H9 (cell line): Measurements from ENCODE around the gene LRP1-AS. TPM values are rescaled to one million over a fixed set of nuclear protein-coding genes. Genes with fewer than 3 reads are reported as not detected.
A peak's percentile ranks its signal among the peaks of the same experiment; 100 is the strongest.

Source experiments
- DNase-seq: peaks from one replicate; pipeline ENCODE4 v3.0.0-alpha.2; 2017
- H2AFZ ChIP-seq: one replicate; pipeline ENCODE4 v1.6.1; 2013; ENCODE audit warnings: mild to moderate bottlenecking, low read length, control low read depth, moderate library complexity
- H2AK5ac ChIP-seq: 2 replicates; pipeline ENCODE4 v1.6.1; 2013; ENCODE audit warnings: low read length, control low read depth, mixed read lengths; ENCODE audit not compliant: insufficient read length
- H2BK120ac ChIP-seq: one replicate; pipeline ENCODE4 v1.6.1; 2013; ENCODE audit warnings: low read depth, mild to moderate bottlenecking, low read length, control low read depth, inconsistent platforms; ENCODE audit not compliant: poor library complexity, severe bottlenecking
- H2BK12ac ChIP-seq: 2 replicates; pipeline ENCODE4 v1.6.1; 2013; ENCODE audit warnings: low read length, control low read depth, mixed read lengths, low read depth; ENCODE audit not compliant: insufficient read length
- H2BK15ac ChIP-seq: 2 replicates; pipeline ENCODE4 v1.6.1; 2013; ENCODE audit warnings: low read depth, low read length, control low read depth
- H2BK20ac ChIP-seq: one replicate; pipeline ENCODE4 v1.6.1; 2013; ENCODE audit warnings: low read depth, mild to moderate bottlenecking, low read length, control low read depth, inconsistent platforms; ENCODE audit not compliant: poor library complexity, severe bottlenecking
- H2BK5ac ChIP-seq: 2 replicates; pipeline ENCODE4 v1.6.1; 2013; ENCODE audit warnings: low read length, control low read depth, mixed read lengths; ENCODE audit not compliant: insufficient read length
- H3K14ac ChIP-seq: 2 replicates; pipeline ENCODE4 v1.6.1; 2013; ENCODE audit warnings: low read length, control low read depth; ENCODE audit not compliant: insufficient read depth
- H3K18ac ChIP-seq: 2 replicates; pipeline ENCODE4 v1.6.1; 2013; ENCODE audit warnings: low read depth, mild to moderate bottlenecking, mixed read lengths, low read length, control low read depth; ENCODE audit not compliant: insufficient read length
- H3K23ac ChIP-seq: 2 replicates; pipeline ENCODE4 v1.6.1; 2013; ENCODE audit warnings: low read length, control low read depth, mixed read lengths, low read depth; ENCODE audit not compliant: insufficient read length
- H3K23me2 ChIP-seq: 2 replicates; pipeline ENCODE4 v1.6.1; 2013; ENCODE audit warnings: low read depth, mild to moderate bottlenecking, mixed read lengths, low read length, control low read depth; ENCODE audit not compliant: insufficient read length, poor library complexity, severe bottlenecking
- H3K27ac ChIP-seq: 2 replicates; pipeline ENCODE4 v1.5.1; 2013; ENCODE audit warnings: low read length, control low read depth, mixed read lengths, low read depth; ENCODE audit not compliant: insufficient read length
- H3K27me3 ChIP-seq: 2 replicates; pipeline ENCODE4 v1.6.1; 2013; ENCODE audit warnings: low read length, control low read depth, inconsistent platforms; ENCODE audit not compliant: insufficient read depth
- H3K4ac ChIP-seq: 2 replicates; pipeline ENCODE4 v1.6.1; 2013; ENCODE audit warnings: low read depth, mild to moderate bottlenecking, control low read depth, inconsistent platforms, low read length, moderate library complexity
- H3K4me1 ChIP-seq: 2 replicates; pipeline ENCODE4 v1.6.1; 2013; ENCODE audit warnings: low read length, control low read depth, inconsistent platforms; ENCODE audit not compliant: insufficient read depth
- H3K4me2 ChIP-seq: 2 replicates; pipeline ENCODE4 v1.6.1; 2013; ENCODE audit warnings: low read length, control low read depth, mixed read lengths; ENCODE audit not compliant: insufficient read length, insufficient read depth
- H3K56ac ChIP-seq: 2 replicates; pipeline ENCODE4 v1.6.1; 2013; ENCODE audit warnings: low read depth, mild to moderate bottlenecking, mixed read lengths, low read length, control low read depth; ENCODE audit not compliant: insufficient read length
- H3K79me1 ChIP-seq: 2 replicates; pipeline ENCODE4 v1.6.1; 2013; ENCODE audit warnings: low read depth, mild to moderate bottlenecking, moderate library complexity, low read length, control low read depth, inconsistent platforms; ENCODE audit not compliant: insufficient read depth, poor library complexity, severe bottlenecking
- H3K79me2 ChIP-seq: 2 replicates; pipeline ENCODE4 v1.6.1; 2013; ENCODE audit warnings: low read length, control low read depth, inconsistent platforms; ENCODE audit not compliant: insufficient read depth
- H3K9ac ChIP-seq: 2 replicates; pipeline ENCODE4 v1.6.1; 2013; ENCODE audit warnings: low read length, control low read depth, mixed read lengths; ENCODE audit not compliant: insufficient read length; ENCODE audit errors: extremely low read depth
- H3K9me3 ChIP-seq: one replicate; pipeline ENCODE4 v1.6.1; 2013; ENCODE audit warnings: low read depth, low read length, inconsistent platforms; ENCODE audit not compliant: control insufficient read depth
- H3T11ph ChIP-seq: one replicate; pipeline ENCODE4 v1.6.1; 2013; ENCODE audit warnings: mild to moderate bottlenecking, low read length, control low read depth, inconsistent platforms
- H4K20me1 ChIP-seq: one replicate; pipeline ENCODE4 v1.6.1; 2013; ENCODE audit not compliant: control insufficient read depth, insufficient read length, insufficient read depth
- H4K5ac ChIP-seq: 2 replicates; pipeline ENCODE4 v1.6.1; 2013; ENCODE audit warnings: low read depth, mild to moderate bottlenecking, mixed read lengths, low read length, control low read depth; ENCODE audit not compliant: insufficient read length
- H4K8ac ChIP-seq: replicated peaks from 2 replicates; pipeline ENCODE4 v1.6.1; 2013; ENCODE audit warnings: low read length, control low read depth, mixed read lengths, low read depth; ENCODE audit not compliant: insufficient read length
- H4K91ac ChIP-seq: 2 replicates; pipeline ENCODE4 v1.6.1; 2013; ENCODE audit warnings: low read depth, mild to moderate bottlenecking, moderate library complexity, mixed read lengths, low read length, control low read depth; ENCODE audit not compliant: insufficient read length
- H3K27ac Mint-ChIP-seq, 3 experiments: 2 replicates in 2 of 3; 3 replicates in 1 of 3; pipeline ENCODE4 v1.8.0; 2020 to 2021; ENCODE audit warnings: mixed read lengths in 3 of 3, mild to moderate bottlenecking in 1 of 3, moderate library complexity in 1 of 3
- H3K27me3 Mint-ChIP-seq: 2 replicates; pipeline ENCODE4 v1.8.0; 2021; ENCODE audit warnings: low read depth, mild to moderate bottlenecking, moderate library complexity, mixed read lengths
- H3K36me3 Mint-ChIP-seq, 3 experiments: 2 replicates in 2 of 3; 3 replicates in 1 of 3; pipeline ENCODE4 v1.8.0; 2020 to 2021; ENCODE audit warnings: low read depth in 3 of 3, mixed read lengths in 3 of 3; ENCODE audit not compliant: insufficient read depth in 1 of 3
- H3K4me1 Mint-ChIP-seq, 2 experiments: 2 replicates each; pipeline ENCODE4 v1.8.0; 2020; ENCODE audit warnings: mixed read lengths in 2 of 2
- H3K4me3 Mint-ChIP-seq, 2 experiments: 2 replicates in 1 of 2; 3 replicates in 1 of 2; pipeline ENCODE4 v1.8.0; 2020 to 2021; ENCODE audit warnings: mild to moderate bottlenecking in 2 of 2, mixed read lengths in 2 of 2, moderate library complexity in 1 of 2
- H3K9me3 Mint-ChIP-seq, 2 experiments: 2 replicates in 1 of 2; 3 replicates in 1 of 2; pipeline ENCODE4 v1.8.0; 2020; ENCODE audit warnings: mild to moderate bottlenecking in 2 of 2, mixed read lengths in 2 of 2, moderate library complexity in 1 of 2
- WGBS: extraction: QIAGEN DNeasy Blood & Tissue Kit; methylation state at CpG from one replicate; pipeline ENCODE4 v1.1.7; 2013; ENCODE audit warnings: missing lambda C conversion rate, low lambda C conversion rate, mixed read lengths; ENCODE audit not compliant: insufficient read length; ENCODE audit errors: extremely low coverage; 5-methylcytosine and 5-hydroxymethylcytosine counted together
- total RNA-seq: library from RNA; stranded (reverse); gene quantifications from 2 replicates; pipeline ENCODE4 v1.2.1, GENCODE V29; 2021
- TF ChIP-seq, protein P1 (sequence below): fragments of 200-600 bp; sonication (generic); conservative IDR thresholded peaks from 3 replicates; pipeline ENCODE4 v1.8.0; 2021; ENCODE audit warnings: antibody characterized with exemption, mild to moderate bottlenecking

LRP1-AS gene
- total RNA-seq, 1 experiment from 2014 or later = not detected

- H3K18ac ChIP-seq = no peak overlapping the region
- H4K20me1 ChIP-seq = peaks cover 3% of the 10 kb centered on the region
- no peak overlapping the region for H3K56ac ChIP-seq
- TF ChIP-seq, protein P1, sequence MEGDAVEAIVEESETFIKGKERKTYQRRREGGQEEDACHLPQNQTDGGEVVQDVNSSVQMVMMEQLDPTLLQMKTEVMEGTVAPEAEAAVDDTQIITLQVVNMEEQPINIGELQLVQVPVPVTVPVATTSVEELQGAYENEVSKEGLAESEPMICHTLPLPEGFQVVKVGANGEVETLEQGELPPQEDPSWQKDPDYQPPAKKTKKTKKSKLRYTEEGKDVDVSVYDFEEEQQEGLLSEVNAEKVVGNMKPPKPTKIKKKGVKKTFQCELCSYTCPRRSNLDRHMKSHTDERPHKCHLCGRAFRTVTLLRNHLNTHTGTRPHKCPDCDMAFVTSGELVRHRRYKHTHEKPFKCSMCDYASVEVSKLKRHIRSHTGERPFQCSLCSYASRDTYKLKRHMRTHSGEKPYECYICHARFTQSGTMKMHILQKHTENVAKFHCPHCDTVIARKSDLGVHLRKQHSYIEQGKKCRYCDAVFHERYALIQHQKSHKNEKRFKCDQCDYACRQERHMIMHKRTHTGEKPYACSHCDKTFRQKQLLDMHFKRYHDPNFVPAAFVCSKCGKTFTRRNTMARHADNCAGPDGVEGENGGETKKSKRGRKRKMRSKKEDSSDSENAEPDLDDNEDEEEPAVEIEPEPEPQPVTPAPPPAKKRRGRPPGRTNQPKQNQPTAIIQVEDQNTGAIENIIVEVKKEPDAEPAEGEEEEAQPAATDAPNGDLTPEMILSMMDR = no peak
- no peaks in the 10 kb centered on the region for H3K9me3 ChIP-seq
- H4K5ac ChIP-seq = no peak overlapping the region
- no peak overlapping the region for H2AFZ ChIP-seq
- peak overlapping the region; percentile 40 to 88 (median 62); a peak in 4 of 7 replicates for H3K27ac Mint-ChIP-seq
- H3T11ph ChIP-seq = no peak overlapping the region
- H2AK5ac ChIP-seq = no peak overlapping the region
- H2BK5ac ChIP-seq = no peak overlapping the region
- H3K23ac ChIP-seq = no peak overlapping the region
- H3K36me3 Mint-ChIP-seq = peaks cover 44 to 87% (median 80%) of the 10 kb centered on the region in 3 experiments; a peak in 6 of 7 replicates
- H4K91ac ChIP-seq = no peak overlapping the region
- H3K27ac ChIP-seq = no peak overlapping the region
- DNase-seq = no peak
- no peak overlapping the region for H3K4ac ChIP-seq
- no peaks in the 10 kb centered on the region for H3K23me2 ChIP-seq
- H2BK120ac ChIP-seq = no peak overlapping the region
- no peak overlapping the region for H2BK15ac ChIP-seq
- no peaks in the 10 kb centered on the region for H3K9me3 Mint-ChIP-seq
- no peak overlapping the region for H3K4me2 ChIP-seq
- H4K8ac ChIP-seq = no peak overlapping the region
- no peak overlapping the region for H2BK12ac ChIP-seq
- H3K14ac ChIP-seq = no peak overlapping the region
- WGBS = no CpG with 5 or more reads among the region's 4 CpGs
- peaks cover 0 to 9% of the 10 kb centered on the region in 2 experiments; a peak in 2 of 4 replicates for H3K4me1 Mint-ChIP-seq
- no peak overlapping the region for H2BK20ac ChIP-seq
- no peaks in the 10 kb centered on the region for H3K79me2 ChIP-seq
- H3K79me1 ChIP-seq = no peaks in the 10 kb centered on the region
- H3K27me3 Mint-ChIP-seq = no peaks in the 10 kb centered on the region
- no peaks in the 10 kb centered on the region for H3K4me1 ChIP-seq
- H3K9ac ChIP-seq = no peak overlapping the region
- H3K4me3 Mint-ChIP-seq = no peak overlapping the region
- no peaks in the 10 kb centered on the region for H3K27me3 ChIP-seq
Measured at GRCh38 chr12:57171668-57172067, 24.2 kb upstream of the LRP1-AS start.
